HepG2 (cell line): Measurements from ENCODE around the gene EBPL. TPM values are rescaled to one million over a fixed set of nuclear protein-coding genes. Genes with fewer than 3 reads are reported as not detected.

Experiments used
- ATAC-seq: fragments of 200-7000 bp; cut with Tn5 transposase; 3 replicates; pipeline ENCODE4 v1.9.1; 2020; ENCODE audit warnings: mild to moderate bottlenecking, moderate library complexity
- BruUV-seq: library from RNA; stranded (reverse); fragments of 400-500 nt; replicated peaks from 2 replicates; lab custom pipeline; 2021; lab: Mats Ljungman, UMichigan
- CTCF ChIA-PET: fragments of 300-600 bp; formaldehyde crosslinking; extraction: SDS; loops from one replicate; lab custom pipeline; 2021; ENCODE audit warnings: low total read pairs, inconsistent platforms, low intra/inter-chr PET ratio; lab: Yijun Ruan, JAX
- POLR2A ChIA-PET: fragments of 350-600 bp; sonication (Branson Sonifier 250); formaldehyde crosslinking; loops from one replicate; lab custom pipeline; 2020; ENCODE audit warnings: antibody characterized with exemption, inconsistent platforms; lab: Yijun Ruan, JAX
- DNase-seq: peaks from one replicate; pipeline ENCODE4 v3.0.0-alpha.2; 2015; ENCODE audit warnings: low spot score
- FAIRE-seq: peaks from 3 replicates; lab custom pipeline; 2011; peaks lifted over from hg19 to GRCh38; lab: Jason Lieb, UNC
- H2AFZ ChIP-seq: one replicate; pipeline ENCODE4 v1.6.1; 2011; ENCODE audit warnings: low read length, inconsistent platforms
- H3K27ac ChIP-seq: fragments of 300-600 bp; 3 replicates; pipeline ENCODE4 v1.8.0; 2011; ENCODE audit warnings: mixed run types, mild to moderate bottlenecking, mixed read lengths, low read length, inconsistent platforms; ENCODE audit not compliant: insufficient read depth; ENCODE audit errors: extremely low read length
- H3K27me3 ChIP-seq, 2 experiments: fragments of 200-600 bp in 1 of 2; 2 replicates in 1 of 2; 3 replicates in 1 of 2; pipeline versions ENCODE4 v1.6.0 to v1.8.0; 2011; ENCODE audit warnings: low read length in 2 of 2, mild to moderate bottlenecking in 2 of 2, moderate library complexity in 2 of 2, inconsistent platforms in 1 of 2; ENCODE audit not compliant: insufficient read depth in 2 of 2, control insufficient read depth in 1 of 2
- H3K36me3 ChIP-seq, 2 experiments: fragments of 200-600 bp in 1 of 2; replicated peaks in 1 of 2; 2 replicates in 1 of 2; 3 replicates in 1 of 2; pipeline versions ENCODE4 v1.5.1 to v1.8.0; 2011; ENCODE audit warnings: low read length in 2 of 2, inconsistent platforms in 1 of 2; ENCODE audit not compliant: insufficient read depth in 2 of 2, control insufficient read depth in 1 of 2
- H3K4me1 ChIP-seq: 2 replicates; pipeline ENCODE4 v1.5.1; 2012; ENCODE audit warnings: low read length, inconsistent platforms; ENCODE audit not compliant: insufficient read depth
- H3K4me2 ChIP-seq: 2 replicates; pipeline ENCODE4 v1.6.0; 2011; ENCODE audit warnings: low read depth, low read length, inconsistent platforms
- H3K4me3 ChIP-seq, 3 experiments: fragments of 200-600 bp in 1 of 3; sonication (generic), shearing (Covaris generic) in 1 of 3; replicated peaks in 1 of 3; 2 replicates each; pipeline ENCODE4 v1.5.1; 2011 to 2016; ENCODE audit warnings: low read length in 3 of 3, inconsistent platforms in 2 of 3, low read depth in 2 of 3, mild to moderate bottlenecking in 2 of 3, control low read depth in 1 of 3, mixed read lengths in 1 of 3; ENCODE audit not compliant: insufficient read depth in 1 of 3
- H3K79me2 ChIP-seq: one replicate; pipeline ENCODE4 v1.6.1; 2011; ENCODE audit warnings: low read length, inconsistent platforms; ENCODE audit not compliant: insufficient read depth
- H3K9ac ChIP-seq: 2 replicates; pipeline ENCODE4 v1.6.0; 2011; ENCODE audit warnings: mild to moderate bottlenecking, low read depth, low read length, inconsistent platforms; ENCODE audit not compliant: insufficient read depth
- H3K9me3 ChIP-seq: 2 replicates; pipeline ENCODE4 v1.5.1; 2012; ENCODE audit warnings: mild to moderate bottlenecking, low read length
- H4K20me1 ChIP-seq: 2 replicates; pipeline ENCODE4 v1.6.0; 2011; ENCODE audit warnings: inconsistent platforms, mild to moderate bottlenecking, low read length, moderate library complexity; ENCODE audit not compliant: insufficient read depth
- ATF5 ChIP-seq: sonication (generic); formaldehyde crosslinking; IDR thresholded peaks from 2 replicates; pipeline ENCODE4 v1.4.0; 2020; ENCODE audit warnings: mild to moderate bottlenecking, low read depth, missing genetic modification reagents
- BCLAF1 ChIP-seq: fragments of 450-650 bp; IDR thresholded peaks from 2 replicates; pipeline ENCODE4 v1.6.1; 2017; ENCODE audit warnings: mild to moderate bottlenecking
- LCORL ChIP-seq, 2 experiments: fragments of 450-650 bp in 1 of 2; sonication (generic) in 1 of 2; formaldehyde crosslinking in 1 of 2; IDR thresholded peaks; 2 replicates each; pipeline versions ENCODE4 v1.5.0 to v1.6.1; 2017 to 2020; ENCODE audit warnings: antibody characterized with exemption in 1 of 2, missing genetic modification reagents in 1 of 2
- NR2F1 ChIP-seq, 2 experiments: fragments of 450-650 bp in 1 of 2; formaldehyde crosslinking in 1 of 2; IDR thresholded peaks; 2 replicates each; pipeline versions ENCODE4 v1.5.0 to v1.6.1; 2016 to 2020; ENCODE audit warnings: mild to moderate bottlenecking in 1 of 2, missing compliant biosample characterization in 1 of 2, missing genetic modification reagents in 1 of 2, moderate library complexity in 1 of 2
- PCBP2 ChIP-seq: fragments of 200-400 bp; formaldehyde crosslinking; optimal IDR thresholded peaks from 2 replicates; pipeline ENCODE3; 2018; ENCODE audit warnings: low read length, low read depth; ENCODE audit not compliant: poor library complexity, severe bottlenecking
- SYNCRIP ChIP-seq: fragments of 200-400 bp; formaldehyde crosslinking; IDR thresholded peaks from 2 replicates; pipeline ENCODE4 v1.6.1; 2018; ENCODE audit warnings: mild to moderate bottlenecking, low read depth, low read length; ENCODE audit not compliant: insufficient read depth
- WGBS: methylation state at CpG from one replicate; pipeline ENCODE4 v1.1.6; 2017; ENCODE audit warnings: low lambda C conversion rate; 5-methylcytosine and 5-hydroxymethylcytosine counted together
- in situ Hi-C: cut with HindIII; loops from 2 replicates; pipeline ENCODE4 v1.10.0; 2017; ENCODE audit warnings: low pct_unique_long_range_greater_than_20kb; ENCODE audit not compliant: extremely low pct_ligation_motif_present
- intact Hi-C: fragments of 100-400 bp; cut with micrococcal nuclease; formaldehyde crosslinking; loops from one replicate; pipeline ENCODE4 v1.10.0; 2022; ENCODE audit not compliant: unreplicated experiment
- polyA plus RNA-seq, 8 experiments: library from polyadenylated mRNA; depleted of rRNA in 3 of 8; stranded (reverse) in 7 of 8; unstranded in 1 of 8; fragments of >200 nt; fragmentation: Illumina TruSeq in 4 of 8; extraction: Trizol in 4 of 8; gene quantifications; 2 replicates each; pipeline versions ENCODE4 v1.2.1 to v1.2.3, GENCODE V29; 2011 to 2016; ENCODE audit warnings: low read depth in 4 of 8, missing spikeins in 1 of 8, mixed read lengths in 1 of 8; ENCODE audit not compliant: insufficient read depth in 1 of 8
- total RNA-seq, 5 experiments: library from RNA; depleted of rRNA; stranded (reverse); fragments of >200 nt; fragmentation: Illumina TruSeq; extraction: Trizol; gene quantifications; 2 replicates each; pipeline ENCODE4 v1.2.3, GENCODE V29; 2016; ENCODE audit warnings: low read depth in 1 of 5

EBPL gene
- total and polyA plus RNA-seq, 2 of the 13 experiments (the other 11 are each of a cell fraction or from before 2014, with no cell fraction given) = 96.5 to 152 TPM

- BruUV-seq = no TSS peak
- no peaks in the 10 kb centered on the region for H3K79me2 ChIP-seq
- FAIRE-seq (no peak), DNase-seq (no peak), ATAC-seq (no peak)
- 46% methylated on average over 4 of the region's 4 CpGs for WGBS
- TF ChIP-seq NR2F1 (CRISPR knock-in tag; IDR thresholded peaks at IDR 0.05) (no peak), SYNCRIP (no peak), PCBP2 (no peak), LCORL (IDR thresholded peaks at IDR 0.05) (no peak), LCORL (CRISPR knock-in tag; IDR thresholded peaks at IDR 0.05) (no peak), ATF5 (no peak), BCLAF1 (no peak)
- no peaks in the 10 kb centered on the region for H3K9me3 ChIP-seq
- H3K9ac ChIP-seq = no peak overlapping the region
- in situ Hi-C loops = no loop called here
- no peaks in the 10 kb centered on the region for H3K36me3 ChIP-seq
- peaks cover 51% of the 10 kb centered on the region for H3K4me1 ChIP-seq
- H4K20me1 ChIP-seq = no peaks in the 10 kb centered on the region
- POLR2A ChIA-PET = no interaction called here
- no peak overlapping the region for H3K4me2 ChIP-seq
- CTCF ChIA-PET = no interaction called here
- H3K27me3 ChIP-seq = no peaks in the 10 kb centered on the region; a peak in 1 of 5 replicates
- no peak overlapping the region for H2AFZ ChIP-seq
- H3K4me3 ChIP-seq = no peak overlapping the region
- intact Hi-C loops = no loop called here
- no peak overlapping the region for H3K27ac ChIP-seq
Observed at GRCh38 chr13:49629947-49630346, 61.3 kb downstream of the EBPL start.
